HCT116 (cell line): Measurements from ENCODE around the gene LPIN1. TPM values are rescaled to one million over a fixed set of nuclear protein-coding genes. Genes with fewer than 3 reads are reported as not detected.

Experiments used
- ATAC-seq: fragments of 200-7000 bp; cut with Tn5 transposase; 2 replicates; pipeline ENCODE4 v1.9.1; 2020; ENCODE audit warnings: mild to moderate bottlenecking, moderate library complexity
- BruUV-seq: library from RNA; stranded (reverse); fragments of 400-500 nt; replicated peaks from 2 replicates; lab custom pipeline; 2021; lab: Mats Ljungman, UMichigan
- CTCF ChIA-PET: fragments of 300-600 bp; sonication (Branson Sonifier 250); formaldehyde crosslinking; loops from one replicate; lab custom pipeline; 2021; ENCODE audit warnings: antibody characterized with exemption; lab: Charles Lee
- POLR2A ChIA-PET: fragments of 300-600, 350-600 bp; sonication (Branson Sonifier 250); formaldehyde crosslinking; loops from one replicate; lab custom pipeline; 2021; ENCODE audit warnings: antibody characterized with exemption; lab: Charles Lee
- RAD21 ChIA-PET, 2 experiments: fragments of 300-600 bp; sonication (Branson Sonifier 250); formaldehyde crosslinking; loops; one replicate each; lab custom pipeline; 2023; ENCODE audit warnings: low total read pairs in 2 of 2; ENCODE audit not compliant: uncharacterized antibody in 2 of 2, unreplicated experiment in 2 of 2, low non-redundant PET in 1 of 2; lab: Charles Lee
- DNase-seq: peaks from one replicate; pipeline ENCODE4 v3.0.0-alpha.2; 2010; ENCODE audit warnings: low read depth, low spot score
- H2AFZ ChIP-seq: fragments of 200-600 bp; shearing (Covaris generic), sonication (generic); 2 replicates; pipeline ENCODE4 v1.6.1; 2017; ENCODE audit warnings: low read depth, mixed run types, mixed read lengths, antibody characterized with exemption, low read length; ENCODE audit not compliant: poor library complexity, severe bottlenecking
- H3K27ac ChIP-seq: 2 replicates; pipeline ENCODE4 v1.5.1; 2012; ENCODE audit warnings: low read depth, low read length
- H3K27me3 ChIP-seq: fragments of 200-600 bp; sonication (generic); 2 replicates; pipeline ENCODE4 v1.6.1; 2016; ENCODE audit warnings: mixed run types, low read length, mixed read lengths; ENCODE audit not compliant: insufficient read depth
- H3K36me3 ChIP-seq, 2 experiments: fragments of 200-500 bp in 1 of 2; fragments of 200-600 bp in 1 of 2; sonication (Bioruptor generic) in 1 of 2; sonication (generic) in 1 of 2; 2 replicates each; pipeline versions ENCODE4 v1.5.1 to v1.6.1; 2014 to 2016; ENCODE audit warnings: low read length in 2 of 2, inconsistent platforms in 1 of 2, mixed read lengths in 1 of 2, mixed run types in 1 of 2; ENCODE audit not compliant: insufficient read depth in 2 of 2, control insufficient read depth in 1 of 2
- H3K4me1 ChIP-seq, 2 experiments: fragments of 200-600 bp in 1 of 2; sonication (generic) in 1 of 2; 2 replicates each; pipeline versions ENCODE4 v1.5.1 to v1.6.1; 2012 to 2017; ENCODE audit warnings: low read length in 2 of 2, inconsistent platforms in 1 of 2, mild to moderate bottlenecking in 1 of 2, mixed read lengths in 1 of 2, mixed run types in 1 of 2, moderate library complexity in 1 of 2; ENCODE audit not compliant: insufficient read depth in 2 of 2, control insufficient read depth in 1 of 2
- H3K4me2 ChIP-seq: fragments of 200-600 bp; sonication (generic); 2 replicates; pipeline ENCODE4 v1.6.1; 2017; ENCODE audit warnings: mixed run types, low read length, mixed read lengths
- H3K4me3 ChIP-seq, 2 experiments: fragments of 200-600 bp in 1 of 2; sonication (generic) in 1 of 2; replicated peaks in 1 of 2; 2 replicates each; pipeline ENCODE4 v1.5.1; 2011 to 2016; ENCODE audit warnings: low read length in 2 of 2, control low read depth in 1 of 2, low read depth in 1 of 2, mild to moderate bottlenecking in 1 of 2, mixed read lengths in 1 of 2, mixed run types in 1 of 2
- H3K79me2 ChIP-seq: fragments of 200-600 bp; sonication (generic); 2 replicates; pipeline ENCODE4 v1.6.1; 2017; ENCODE audit warnings: mild to moderate bottlenecking, mixed run types, low read length, moderate library complexity, mixed read lengths; ENCODE audit not compliant: insufficient read depth
- H3K9ac ChIP-seq: fragments of 200-600 bp; sonication (generic); 2 replicates; pipeline ENCODE4 v1.6.1; 2016; ENCODE audit warnings: low read length, mixed read lengths
- H3K9me2 ChIP-seq: fragments of 200-600 bp; sonication (generic), shearing (Covaris generic); 2 replicates; pipeline ENCODE4 v1.6.1; 2017; ENCODE audit warnings: mixed run types, mild to moderate bottlenecking, moderate library complexity; ENCODE audit not compliant: insufficient read depth
- H3K9me3 ChIP-seq, 2 experiments: fragments of 200-500 bp in 1 of 2; fragments of 200-600 bp in 1 of 2; sonication (Bioruptor generic) in 1 of 2; sonication (generic) in 1 of 2; 2 replicates each; pipeline ENCODE4 v1.6.1; 2014 to 2017; ENCODE audit warnings: low read length in 2 of 2, mixed read lengths in 2 of 2, inconsistent platforms in 1 of 2, low read depth in 1 of 2, mild to moderate bottlenecking in 1 of 2, mixed run types in 1 of 2, moderate library complexity in 1 of 2; ENCODE audit not compliant: control insufficient read depth in 1 of 2, insufficient read depth in 1 of 2
- H4K20me1 ChIP-seq: fragments of 200-600 bp; sonication (generic), shearing (Covaris generic); 2 replicates; pipeline ENCODE4 v1.6.1; 2017; ENCODE audit warnings: mixed run types, mild to moderate bottlenecking, moderate library complexity; ENCODE audit not compliant: insufficient read depth
- ATF3 ChIP-seq: IDR thresholded peaks from 2 replicates; pipeline ENCODE4 v1.6.1; 2012
- REST ChIP-seq: IDR thresholded peaks from 2 replicates; pipeline ENCODE4 v1.6.1; 2012; ENCODE audit warnings: low read depth
- intact Hi-C: fragments of 100-400 bp; cut with micrococcal nuclease; formaldehyde crosslinking; loops from 2 replicates; pipeline ENCODE4 v1.10.0; 2022
- total RNA-seq: library from RNA; stranded (reverse); gene quantifications from one replicate; pipeline ENCODE4 v1.2.1, GENCODE V29; 2021; ENCODE audit not compliant: unreplicated experiment

The LPIN1 gene
- total RNA-seq, 1 experiment from 2014 or later, result 16.7 TPM

GRCh38 chr2:11864724-11865123, 118.3 kb downstream of the LPIN1 start:
- no peak overlapping the region for H3K4me3 ChIP-seq
- H3K9me2 ChIP-seq, result no peaks in the 10 kb centered on the region
- no peaks in the 10 kb centered on the region for H3K27me3 ChIP-seq
- no peak overlapping the region for H3K4me2 ChIP-seq
- H3K9me3 ChIP-seq, result no peaks in the 10 kb centered on the region
- no peak overlapping the region for H3K27ac ChIP-seq
- intact Hi-C loops, result loop anchor here (10.0 kb wide), 1 partner anchor 1140 kb away; no protein-coding TSS in a partner anchor
- peaks cover 0 to 11% of the 10 kb centered on the region in 2 experiments; a peak in 2 of 4 replicates for H3K4me1 ChIP-seq
- ATAC-seq, result no peak
- RAD21 ChIA-PET, result no interaction called here
- CTCF ChIA-PET, result interaction anchor here (0.9 kb wide), 1 partner anchor 75 kb away, joined by 3 read pairs; no protein-coding TSS in a partner anchor
- no peaks in the 10 kb centered on the region for H3K79me2 ChIP-seq
- POLR2A ChIA-PET, result no interaction called here
- H3K9ac ChIP-seq, result no peak overlapping the region
- DNase-seq, result no peak
- BruUV-seq, result no TSS peak
- H3K36me3 ChIP-seq, result no peaks in the 10 kb centered on the region
- TF ChIP-seq ATF3, result no peak
- TF ChIP-seq, all 23 proteins: peak for 0
- H2AFZ ChIP-seq, result no peak overlapping the region
- H4K20me1 ChIP-seq, result no peaks in the 10 kb centered on the region

- Histone ChIP-seq H3K4me2 (no peak overlapping the region), H3K4me1 (peaks cover 0 to 11% of the 10 kb centered on the region in 2 experiments; a peak in 2 of 4 replicates), H4K20me1 (no peaks in the 10 kb centered on the region), H3K36me3 (no peaks in the 10 kb centered on the region), H3K27me3 (no peaks in the 10 kb centered on the region; the same call in 1 of the 2 replicates), H3K27ac (no peak overlapping the region), H3K9ac (no peak overlapping the region), H2AFZ (no peak overlapping the region), H3K9me2 (no peaks in the 10 kb centered on the region), H3K4me3 (no peak overlapping the region), H3K9me3 (no peaks in the 10 kb centered on the region), H3K79me2 (no peaks in the 10 kb centered on the region)
- BruUV-seq, result no TSS peak
- ChIA-PET POLR2A (no interaction called here), RAD21 (no interaction called here), CTCF (no interaction called here)
- no peak for TF ChIP-seq REST
- intact Hi-C loops, result loop anchor here (10.0 kb wide), 1 partner anchor 1139 kb away; no protein-coding TSS in a partner anchor
- DNase-seq (no peak), ATAC-seq (no peak)
Measured at GRCh38 chr2:11865378-11865777, 118.9 kb downstream of the LPIN1 start.
